ENCODE data around the gene PTRH2. TPM values are rescaled to one million over a fixed set of nuclear protein-coding genes. Genes with fewer than 3 reads are reported as not detected.

Gene PTRH2
- total RNA-seq, 4 donors from 2014 or later: 27.2 to 31.7 (median 30.9) TPM

DNA sequence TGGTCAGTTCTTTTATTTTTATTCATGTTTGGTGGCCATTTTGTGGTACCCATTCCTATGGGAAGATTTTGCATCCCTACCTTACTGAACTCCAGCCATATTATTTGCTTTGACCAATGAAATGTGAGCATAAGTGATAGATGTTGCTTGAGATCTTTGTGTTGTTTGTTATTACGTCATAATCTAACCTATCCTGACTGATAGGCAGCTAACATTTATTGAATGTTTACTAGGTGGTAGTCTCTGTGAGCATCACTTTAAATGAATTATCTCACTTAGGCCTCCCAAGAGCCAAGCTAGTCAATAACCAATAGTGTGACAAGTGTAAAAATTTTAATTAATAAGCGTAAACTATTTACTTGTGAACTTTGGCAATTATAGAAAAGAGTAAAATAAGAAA lies 37.8 kb upstream of the PTRH2 start:
- Histone ChIP-seq H3K36me3 (peaks cover 0 to 38% (median 0%) of the 10 kb centered on the region in 3 donors), H3K27me3 (no peaks in the 10 kb centered on the region), H3K4me1 (peaks cover 0 to 8% (median 0%) of the 10 kb centered on the region in 3 donors), H3K9me3 (no peaks in the 10 kb centered on the region), H3K4me3 (no peak overlapping the region), H3K27ac (no peak overlapping the region)
- intact Hi-C loops (cut with DNase I): no loop called here
- WGBS, 2 donors: 95 to 100% methylated on average over 2 of the region's 2 CpGs
- TF ChIP-seq, protein P1, sequence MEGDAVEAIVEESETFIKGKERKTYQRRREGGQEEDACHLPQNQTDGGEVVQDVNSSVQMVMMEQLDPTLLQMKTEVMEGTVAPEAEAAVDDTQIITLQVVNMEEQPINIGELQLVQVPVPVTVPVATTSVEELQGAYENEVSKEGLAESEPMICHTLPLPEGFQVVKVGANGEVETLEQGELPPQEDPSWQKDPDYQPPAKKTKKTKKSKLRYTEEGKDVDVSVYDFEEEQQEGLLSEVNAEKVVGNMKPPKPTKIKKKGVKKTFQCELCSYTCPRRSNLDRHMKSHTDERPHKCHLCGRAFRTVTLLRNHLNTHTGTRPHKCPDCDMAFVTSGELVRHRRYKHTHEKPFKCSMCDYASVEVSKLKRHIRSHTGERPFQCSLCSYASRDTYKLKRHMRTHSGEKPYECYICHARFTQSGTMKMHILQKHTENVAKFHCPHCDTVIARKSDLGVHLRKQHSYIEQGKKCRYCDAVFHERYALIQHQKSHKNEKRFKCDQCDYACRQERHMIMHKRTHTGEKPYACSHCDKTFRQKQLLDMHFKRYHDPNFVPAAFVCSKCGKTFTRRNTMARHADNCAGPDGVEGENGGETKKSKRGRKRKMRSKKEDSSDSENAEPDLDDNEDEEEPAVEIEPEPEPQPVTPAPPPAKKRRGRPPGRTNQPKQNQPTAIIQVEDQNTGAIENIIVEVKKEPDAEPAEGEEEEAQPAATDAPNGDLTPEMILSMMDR (IDR thresholded peaks at IDR 0.05): no peak
- TF ChIP-seq POLR2A (IDR thresholded peaks at IDR 0.05): no peak
- DNase-seq: no peak

DNA sequence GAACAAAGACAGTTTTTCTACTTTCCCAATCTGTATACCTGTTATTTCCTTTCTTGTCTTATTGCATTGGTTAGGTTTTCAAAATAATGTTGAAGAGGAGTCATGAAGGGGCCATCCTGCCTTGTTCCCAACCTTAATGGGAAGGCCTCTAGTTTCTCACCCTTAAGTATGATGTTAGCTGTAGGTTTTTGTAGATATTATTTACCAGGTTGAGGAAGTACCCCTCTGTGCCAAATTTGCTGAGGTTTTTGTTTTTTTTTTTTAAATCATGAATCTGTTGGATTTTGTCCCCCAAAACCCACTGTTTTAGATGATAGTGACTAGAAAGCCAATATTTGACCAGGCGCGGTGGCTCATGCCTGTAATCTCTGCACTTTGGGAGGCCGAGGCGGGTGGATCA lies 36.6 kb upstream of the PTRH2 start:
- WGBS, 2 donors: 100% methylated on average over 3 of the region's 4 CpGs; no CpG with 5 or more reads in 1 of the 2 donors
- TF ChIP-seq, protein P1 (IDR thresholded peaks at IDR 0.05): no peak
- TF ChIP-seq POLR2A (IDR thresholded peaks at IDR 0.05): no peak
- Histone ChIP-seq H3K9me3 (no peaks in the 10 kb centered on the region), H3K4me1 (peaks cover 0 to 8% (median 0%) of the 10 kb centered on the region in 3 donors), H3K36me3 (peaks cover 0 to 43% (median 0%) of the 10 kb centered on the region in 3 donors), H3K4me3 (no peak overlapping the region), H3K27ac (no peak overlapping the region), H3K27me3 (no peaks in the 10 kb centered on the region)
- intact Hi-C loops (cut with DNase I): no loop called here
- DNase-seq: no peak

DNA sequence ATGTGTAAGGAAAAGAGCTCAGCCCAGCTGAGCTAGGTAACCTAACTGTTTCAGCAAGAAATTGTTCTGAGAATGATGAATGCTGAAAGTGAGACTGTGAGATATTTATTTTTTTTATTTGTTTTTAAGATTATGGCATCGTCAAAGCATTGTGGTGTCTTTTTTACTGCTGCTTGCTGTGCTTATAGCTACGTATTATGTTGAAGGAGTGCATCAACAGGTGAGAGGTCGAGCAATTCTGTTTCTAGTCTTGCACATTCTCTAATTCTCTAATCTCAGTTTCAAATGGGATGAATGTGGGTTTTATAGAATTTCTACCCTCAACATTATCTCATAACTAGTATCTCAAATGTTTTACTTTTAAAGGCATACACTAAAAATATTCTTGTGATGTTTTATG lies 30.1 kb upstream of the PTRH2 start:
- H3K27me3 ChIP-seq: no peaks in the 10 kb centered on the region
- 89 to 96% methylated on average over 3 of the region's 3 CpGs for WGBS, 2 donors

DNA sequence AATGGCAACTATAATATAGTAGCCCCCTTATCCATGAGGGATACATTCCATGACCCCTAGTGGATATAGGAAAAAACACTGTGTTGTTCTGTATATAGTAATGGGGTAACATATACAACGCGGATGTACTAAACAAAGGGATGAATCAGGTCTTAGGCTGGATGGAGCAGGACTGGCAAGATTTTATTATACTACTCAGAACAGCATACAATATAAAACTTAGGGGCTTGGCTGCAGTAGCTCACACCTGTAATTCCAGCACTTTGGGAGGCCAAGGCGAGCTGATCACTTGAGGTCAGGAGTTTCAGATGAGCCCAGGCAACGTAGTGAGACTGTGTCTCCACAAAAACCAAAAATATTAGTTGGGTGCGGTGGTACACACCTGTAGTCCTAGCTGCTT lies 27.0 kb upstream of the PTRH2 start:
- intact Hi-C loops (cut with DNase I): no loop called here
- Histone ChIP-seq H3K27me3 (no peaks in the 10 kb centered on the region), H3K4me3 (no peak overlapping the region), H3K4me1 (peaks cover 0 to 4% (median 0%) of the 10 kb centered on the region in 3 donors), H3K36me3 (peaks cover 0 to 57% (median 0%) of the 10 kb centered on the region in 3 donors), H3K9me3 (no peaks in the 10 kb centered on the region), H3K27ac (no peak overlapping the region)
- no peak for DNase-seq
- TF ChIP-seq, protein P1 (IDR thresholded peaks at IDR 0.05): no peak
- no peak for TF ChIP-seq POLR2A (IDR thresholded peaks at IDR 0.05)
- WGBS, 2 donors: 88 to 91% methylated on average over 5 of the region's 5 CpGs

More for the DNA sequence above, 30.1 kb upstream of the PTRH2 start:
- Histone ChIP-seq H3K9me3 (no peaks in the 10 kb centered on the region), H3K27ac (no peak overlapping the region), H3K36me3 (peaks cover 0 to 72% (median 0%) of the 10 kb centered on the region in 3 donors), H3K4me3 (no peak overlapping the region), H3K4me1 (peaks cover 0 to 4% (median 0%) of the 10 kb centered on the region in 3 donors)
- no peak for DNase-seq
- intact Hi-C loops (cut with DNase I): no loop called here
- TF ChIP-seq, protein P1 (IDR thresholded peaks at IDR 0.05): no peak
- TF ChIP-seq POLR2A (IDR thresholded peaks at IDR 0.05): no peak

DNA sequence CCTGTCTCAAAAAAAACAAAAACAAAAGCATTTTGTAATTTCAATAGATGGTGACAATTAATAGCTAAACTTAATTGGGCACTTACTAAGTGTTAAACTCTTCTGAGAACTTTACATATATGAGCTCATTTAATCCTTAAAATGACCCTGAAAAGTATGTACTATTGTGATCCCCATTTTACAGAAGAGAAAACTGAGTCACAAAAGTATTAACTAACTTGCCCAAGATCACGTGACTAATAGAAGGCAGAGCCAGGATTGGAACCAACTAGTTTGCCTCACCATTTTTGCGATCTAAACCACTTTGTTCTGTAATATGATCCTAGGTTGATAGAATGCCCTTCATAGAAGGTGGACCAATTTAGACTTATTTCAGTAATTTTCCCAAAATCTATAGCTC lies 26.5 kb upstream of the PTRH2 start:
- H3K27ac ChIP-seq: no peak overlapping the region
- DNase-seq: no peak
- peaks cover 0 to 4% (median 0%) of the 10 kb centered on the region in 3 donors for H3K4me1 ChIP-seq
- no peak overlapping the region for H3K4me3 ChIP-seq
- peaks cover 0 to 55% (median 0%) of the 10 kb centered on the region in 3 donors for H3K36me3 ChIP-seq
- no peak for TF ChIP-seq POLR2A (IDR thresholded peaks at IDR 0.05)
- TF ChIP-seq, protein P1 (IDR thresholded peaks at IDR 0.05): no peak
- intact Hi-C loops (cut with DNase I): no loop called here
- H3K9me3 ChIP-seq: no peaks in the 10 kb centered on the region
- H3K27me3 ChIP-seq: no peaks in the 10 kb centered on the region
- WGBS, 2 donors: 86 to 98% methylated on average over 2 of the region's 2 CpGs

All from esophagus squamous epithelium (tissue), 5 donors.